Stimulated activated CD8-positive, alpha-beta memory T cell treated with anti-CD3 and anti-CD28 coated beads, Interleukin-2, amount 100 ng/mL, for 1 hour (primary cell): ENCODE results near the gene MAP4K2.
"Not testable (repeated sequence)": the region's sequence is repeated elsewhere in the genome, so short reads cannot be mapped to it uniquely, and the experiment has no call there.

ENCODE experiments used
- DNase-seq, 2 donors: peaks; one replicate each; pipeline ENCODE4 v3.0.0-alpha.2; 2020; ENCODE audit warnings: low read depth in 2 of 2

The MAP4K2 gene

GRCh38 chr11:64803158-64803845 is at the start of gene MAP4K2:
Gene MAP4K2 (minus strand): TSS chr11:64803214. CDS start chr11:64803149, 65 bp downstream.
- DNase-seq, result peak; percentile 68 to 76

GRCh38 chr11:64851831-64852351 is 48.9 kb upstream of the MAP4K2 start:
- DNase-seq, result no peak

- no peak for DNase-seq
Measured at GRCh38 chr11:64850979-64851567, 48.1 kb upstream of the MAP4K2 start.

GRCh38 chr11:64849598-64850356 is 46.8 kb upstream of the MAP4K2 start:
- DNase-seq, result no peak

- no peak for DNase-seq
Measured at GRCh38 chr11:64848826-64849597, 46.0 kb upstream of the MAP4K2 start.

- DNase-seq, result no peak
Measured at GRCh38 chr11:64848214-64848825, 45.3 kb upstream of the MAP4K2 start.

- peak; percentile 86 to 87 for DNase-seq
Measured at GRCh38 chr11:64846998-64847666, 44.1 kb upstream of the MAP4K2 start.

GRCh38 chr11:64845776-64846129 is 42.7 kb upstream of the MAP4K2 start:
- not testable (repeated sequence) for DNase-seq

GRCh38 chr11:64845129-64845775 is 42.2 kb upstream of the MAP4K2 start:
- no peak for DNase-seq

GRCh38 chr11:64844330-64845128 is 41.5 kb upstream of the MAP4K2 start, which contains the start of gene CDC42BPG:
Gene CDC42BPG (minus strand): TSS chr11:64844653. CDS start chr11:64844569, 84 bp downstream.
- DNase-seq, result peak; percentile 42 to 56

- DNase-seq, result no peak
Measured at GRCh38 chr11:64843686-64844329, 40.8 kb upstream of the MAP4K2 start.

- DNase-seq, result no peak
Measured at GRCh38 chr11:64842851-64843685, 40.1 kb upstream of the MAP4K2 start.

GRCh38 chr11:64842366-64842759 is 39.3 kb upstream of the MAP4K2 start:
- DNase-seq, result no peak

- no peak for DNase-seq
Measured at GRCh38 chr11:64841592-64842365, 38.8 kb upstream of the MAP4K2 start.

GRCh38 chr11:64839887-64840782 is 37.1 kb upstream of the MAP4K2 start:
- no peak for DNase-seq

GRCh38 chr11:64839335-64839734 is 36.3 kb upstream of the MAP4K2 start:
- DNase-seq, result no peak
